GM19372 (cell line): Measurements from ENCODE around the gene PDIA5.
"Not testable (repeated sequence)": the region's sequence is repeated elsewhere in the genome, so short reads cannot be mapped to it uniquely, and the experiment has no call there.

Experiments
- ATAC-seq: cut with Tn5 transposase; IDR thresholded peaks from one replicate; pipeline ENCODE4 v1.9.1; 2021; ENCODE audit warnings: mild to moderate bottlenecking, low read depth, moderate library complexity; ENCODE audit not compliant: unreplicated experiment

PDIA5 gene

DNA sequence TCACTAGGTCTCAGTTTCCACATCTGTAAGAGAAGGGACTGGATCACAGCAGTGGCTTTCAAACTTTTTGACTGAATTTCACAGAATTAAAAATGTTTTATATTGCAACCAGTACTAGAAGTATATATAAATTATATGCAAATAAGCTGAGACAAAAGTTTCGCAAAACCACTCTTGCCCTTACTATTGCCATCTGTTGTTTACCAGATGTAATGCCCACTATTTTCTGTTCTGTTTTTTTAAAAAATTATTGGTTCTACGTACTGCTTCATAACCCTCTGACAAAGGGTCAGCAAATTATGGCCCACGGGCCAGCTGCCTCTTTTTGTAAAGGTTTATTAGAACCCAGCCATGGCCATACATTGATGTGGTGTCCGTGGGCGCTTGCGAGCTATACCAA lies 44.8 kb downstream of the PDIA5 start:
- ATAC-seq: no peak

- ATAC-seq: no peak
These were observed 45.4 kb downstream of the PDIA5 start for GRCh38 chr3:123112232-123112631.

GRCh38 chr3:123112656-123113055 lies 45.8 kb downstream of the PDIA5 start:
- not testable (repeated sequence) for ATAC-seq

DNA sequence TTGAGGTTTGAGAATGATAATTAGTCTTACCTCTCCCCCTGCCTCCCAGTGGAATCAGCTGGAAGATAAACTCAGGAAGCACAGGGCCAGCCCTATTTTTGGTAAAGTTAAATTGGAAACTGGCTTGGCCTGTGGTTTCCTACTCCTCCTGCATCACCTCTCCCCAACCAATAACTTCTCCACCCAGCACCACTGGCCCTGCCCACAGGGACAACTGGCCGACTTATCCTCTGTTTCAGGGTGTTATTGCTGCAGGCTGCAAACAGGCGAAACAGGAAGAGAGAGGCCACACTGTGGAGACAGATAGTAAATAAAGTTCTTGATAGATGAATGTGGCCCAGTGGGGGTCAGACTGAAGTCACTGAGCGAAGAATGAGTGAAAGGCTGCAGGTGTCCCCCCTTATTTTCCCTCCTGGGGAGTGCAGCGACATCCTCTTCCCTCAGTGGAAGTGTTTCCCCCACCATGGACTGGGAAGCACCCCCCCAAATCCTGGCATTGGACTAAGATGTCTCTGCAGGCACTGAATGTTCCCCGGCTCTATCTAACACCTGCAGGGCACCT lies 47.1 kb downstream of the PDIA5 start:
- no peak for ATAC-seq

GRCh38 chr3:123116116-123116515 lies 49.3 kb downstream of the PDIA5 start:
- no peak for ATAC-seq

GRCh38 chr3:123119388-123119787 lies 52.6 kb downstream of the PDIA5 start:
- no peak for ATAC-seq

DNA sequence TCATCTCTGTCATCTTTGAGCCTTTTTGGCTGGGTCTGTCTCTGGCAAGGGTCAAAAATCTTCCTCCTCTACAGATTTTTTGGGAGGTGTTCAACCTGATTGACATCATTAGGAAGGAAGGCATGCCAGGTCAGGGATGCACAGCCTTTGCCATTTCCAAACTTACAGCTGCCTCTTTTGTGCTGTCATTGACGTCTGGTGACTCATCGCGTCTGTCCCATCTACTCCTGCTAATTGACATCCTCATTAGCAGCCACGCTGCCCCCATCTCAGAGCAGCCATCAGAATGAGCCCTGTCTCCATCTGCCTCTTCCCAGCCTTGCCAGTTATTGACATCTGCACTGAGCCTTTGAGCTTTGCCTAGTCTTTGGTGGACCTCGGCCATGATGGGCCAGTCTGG lies 53.0 kb downstream of the PDIA5 start:
- ATAC-seq: no peak

- ATAC-seq: no peak
These were observed 53.7 kb downstream of the PDIA5 start for GRCh38 chr3:123120573-123120972.

GRCh38 chr3:123122057-123122456 lies 55.2 kb downstream of the PDIA5 start:
- no peak for ATAC-seq

GRCh38 chr3:123122525-123123315 lies 55.9 kb downstream of the PDIA5 start:
- ATAC-seq: no peak

GRCh38 chr3:123123716-123124616 lies 57.1 kb downstream of the PDIA5 start:
- no peak for ATAC-seq

DNA sequence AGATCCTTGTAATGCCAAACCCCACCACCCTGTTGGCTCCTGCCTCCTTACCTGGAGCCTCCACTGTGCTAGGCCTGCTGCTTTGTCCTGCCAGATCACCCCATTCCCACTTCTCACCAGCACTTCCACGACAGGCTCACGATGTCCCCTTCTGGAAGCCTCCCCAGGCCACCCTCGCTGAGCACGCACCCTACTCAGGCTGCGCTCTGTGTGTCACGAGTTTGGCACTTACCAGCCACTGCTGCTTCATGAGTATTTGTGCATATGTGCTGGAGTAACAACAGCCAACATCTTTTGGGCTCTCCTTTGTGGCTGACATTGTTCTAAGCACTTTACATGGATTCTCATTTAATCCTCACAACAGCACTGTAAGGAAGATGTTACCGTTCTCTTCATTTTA lies 58.1 kb downstream of the PDIA5 start:
- ATAC-seq: no peak

GRCh38 chr3:123126031-123126430 lies 59.2 kb downstream of the PDIA5 start:
- ATAC-seq: no peak

GRCh38 chr3:123126653-123127052 lies 59.8 kb downstream of the PDIA5 start:
- ATAC-seq: no peak

DNA sequence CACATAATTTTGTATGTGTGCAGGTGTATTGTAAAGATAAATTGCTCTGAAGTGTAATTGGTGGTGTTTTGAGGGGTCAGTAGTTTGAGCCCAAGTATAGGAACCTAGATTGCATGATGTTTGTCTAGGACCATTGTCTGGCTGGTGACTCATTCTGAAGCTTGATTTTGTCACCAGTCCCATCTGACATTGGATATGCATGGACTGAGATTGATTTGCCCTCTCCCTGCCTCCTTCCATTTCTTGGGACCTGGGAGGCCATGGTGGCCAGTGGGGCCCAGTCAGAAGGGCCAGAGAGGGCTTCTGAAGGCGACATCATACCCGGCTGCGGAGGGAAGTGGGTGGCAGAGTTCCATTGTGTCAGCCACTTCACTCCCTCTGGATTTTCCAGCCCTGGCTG lies 62.3 kb downstream of the PDIA5 start:
- ATAC-seq: no peak

- ATAC-seq: no peak
These were observed 62.7 kb downstream of the PDIA5 start for GRCh38 chr3:123129532-123129931.

DNA sequence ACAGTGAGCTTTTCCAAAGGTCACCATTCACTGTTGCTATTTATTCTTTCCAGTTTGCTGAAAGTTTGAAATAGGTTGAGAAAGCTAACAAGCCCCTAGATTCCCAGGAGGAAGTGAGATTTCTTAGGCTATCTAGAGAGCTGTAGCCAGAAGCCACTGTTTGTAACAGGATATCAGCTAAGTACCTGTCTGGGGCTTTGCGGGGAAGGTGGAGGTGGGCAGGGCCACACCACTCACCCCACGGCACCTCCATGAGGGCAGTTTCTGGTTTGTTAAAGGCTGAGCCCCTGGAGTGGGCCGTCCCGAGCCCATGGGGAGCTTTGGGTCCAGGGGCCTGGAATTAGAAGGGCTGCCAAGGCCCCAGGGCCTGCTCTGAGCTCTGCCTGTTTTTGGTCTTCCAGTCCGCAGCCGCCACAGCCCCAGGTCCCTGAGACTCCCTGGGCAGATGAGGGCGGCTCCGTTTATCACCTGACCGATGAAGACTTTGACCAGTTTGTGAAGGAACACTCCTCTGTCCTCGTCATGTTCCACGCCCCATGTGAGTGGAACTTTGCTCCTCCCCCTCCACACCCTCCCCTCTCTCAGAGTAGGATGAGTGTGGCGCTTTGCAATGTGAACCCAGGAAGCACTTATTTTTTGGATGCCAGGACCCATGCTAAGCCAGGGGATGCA lies 63.4 kb downstream of the PDIA5 start:
- ATAC-seq: no peak

GRCh38 chr3:123134671-123135070 lies 67.8 kb downstream of the PDIA5 start:
- no peak for ATAC-seq

GRCh38 chr3:123137001-123137400 lies 70.2 kb downstream of the PDIA5 start:
- ATAC-seq: no peak

DNA sequence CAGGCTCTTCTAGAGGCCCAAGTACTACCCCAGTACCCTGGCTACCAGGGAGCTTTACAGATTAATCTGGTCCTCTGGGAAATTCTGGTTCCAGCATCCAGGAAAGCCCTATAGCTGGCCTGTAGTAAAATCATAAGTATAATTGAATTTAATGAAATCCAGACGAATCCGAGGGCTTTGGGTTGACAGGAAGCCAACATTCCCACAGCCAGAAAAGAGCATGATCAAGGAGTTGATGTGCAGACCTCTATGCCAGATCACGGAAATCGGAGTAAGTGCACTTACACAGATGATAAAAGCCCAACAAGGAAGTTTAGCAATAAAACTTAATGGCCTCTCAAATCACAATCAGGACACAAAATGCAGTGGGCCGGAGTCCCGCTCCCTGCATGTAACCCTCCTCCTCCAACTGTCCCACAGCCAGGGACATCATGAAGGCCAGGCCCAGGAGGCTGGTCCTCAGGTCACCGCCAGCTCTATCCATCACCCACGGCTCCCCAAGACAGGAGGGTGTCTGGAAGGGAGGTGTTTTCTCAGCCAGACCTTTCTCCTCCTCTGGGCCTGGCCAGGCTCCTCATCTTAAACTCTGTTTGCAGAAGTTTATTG lies 72.1 kb downstream of the PDIA5 start:
- no peak for ATAC-seq
